GM21825 (cell line): ENCODE data around the gene SIPA1L3.

ENCODE experiments used
- ATAC-seq: cut with Tn5 transposase; IDR thresholded peaks from one replicate; pipeline ENCODE4 v1.9.1; 2021; ENCODE audit warnings: mild to moderate bottlenecking, moderate library complexity; ENCODE audit not compliant: unreplicated experiment

SIPA1L3 gene

GRCh38 chr19:38173291-38174041 lies 266.5 kb downstream of the SIPA1L3 start:
- no peak for ATAC-seq

GRCh38 chr19:38175422-38175821 lies 268.4 kb downstream of the SIPA1L3 start:
- ATAC-seq = no peak

- no peak for ATAC-seq
These were observed 273.1 kb downstream of the SIPA1L3 start for GRCh38 chr19:38180071-38180470.

GRCh38 chr19:38182536-38183210 lies 275.7 kb downstream of the SIPA1L3 start:
- no peak for ATAC-seq

DNA sequence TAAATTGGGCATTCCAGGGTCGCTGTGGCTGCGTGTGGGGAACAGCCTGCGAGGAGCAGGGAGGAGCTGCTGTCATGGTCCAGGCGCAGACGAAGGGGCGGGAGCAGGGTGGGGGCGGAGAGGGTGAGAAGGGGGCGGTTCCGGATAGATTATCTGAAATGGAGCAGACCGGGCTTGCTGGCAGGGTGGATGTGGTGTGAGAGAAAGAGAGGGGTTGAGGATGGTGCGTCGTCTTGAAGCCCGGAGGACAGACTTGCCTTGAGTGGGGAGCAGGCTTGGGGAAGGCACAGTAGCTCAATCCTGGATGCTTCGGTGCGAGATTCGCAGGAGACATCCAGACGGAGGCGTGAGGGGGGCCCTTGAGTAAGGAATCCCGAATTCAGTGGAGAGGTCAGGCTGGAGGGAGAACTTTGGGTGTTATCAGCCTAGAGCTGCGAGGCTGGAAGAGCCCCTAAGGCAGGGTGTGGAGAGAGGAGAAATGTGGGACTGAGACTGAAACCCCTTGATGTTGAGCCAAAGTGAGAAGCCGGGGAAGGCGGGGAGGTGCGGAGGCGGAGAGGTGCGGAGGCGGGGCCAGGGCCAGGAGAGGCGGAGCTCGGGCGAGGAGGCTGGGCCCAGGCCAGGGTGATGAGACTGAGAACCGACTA lies 276.4 kb downstream of the SIPA1L3 start:
- no peak for ATAC-seq

GRCh38 chr19:38184815-38185214 lies 277.8 kb downstream of the SIPA1L3 start:
- ATAC-seq = no peak

DNA sequence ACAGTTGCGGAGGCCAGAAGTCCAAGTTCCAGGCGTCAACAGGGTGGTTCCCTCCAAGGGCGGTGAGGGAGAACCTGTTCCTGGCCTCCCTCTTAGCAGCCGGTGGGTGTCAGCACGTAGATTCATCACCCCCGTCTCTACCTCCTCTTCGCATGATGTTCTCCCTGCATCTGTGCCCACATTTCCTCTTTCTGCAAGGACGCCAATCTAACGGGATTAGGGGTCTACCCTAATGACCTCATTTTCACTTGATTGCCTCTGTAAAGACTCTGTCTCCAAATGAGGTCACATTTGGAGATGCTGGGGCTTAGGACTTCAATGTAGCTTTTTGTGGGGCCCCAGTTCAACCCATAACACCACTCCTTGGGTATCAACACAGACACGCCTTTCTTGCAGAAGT lies 278.6 kb downstream of the SIPA1L3 start:
- no peak for ATAC-seq

DNA sequence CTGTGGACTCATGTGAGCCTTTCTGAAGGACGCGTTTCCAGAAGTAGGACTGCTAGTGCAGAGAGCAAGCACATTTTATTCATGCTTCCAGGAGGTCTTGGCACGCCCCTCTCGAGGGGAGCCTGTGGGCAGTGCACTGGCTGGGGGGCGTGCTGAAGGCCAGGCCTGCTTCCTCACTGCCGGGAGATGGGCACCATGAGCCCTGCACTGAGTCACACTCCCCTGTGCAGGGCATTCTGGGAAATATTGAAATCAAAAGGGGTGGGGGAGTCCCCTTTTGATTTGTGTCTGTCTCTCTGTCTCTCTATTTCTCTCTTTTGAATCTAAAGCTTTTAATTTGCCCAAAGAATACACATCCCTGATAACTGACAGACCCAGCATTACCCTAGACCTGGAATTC lies 283.1 kb downstream of the SIPA1L3 start:
- no peak for ATAC-seq

GRCh38 chr19:38190793-38191192 lies 283.8 kb downstream of the SIPA1L3 start:
- no peak for ATAC-seq

GRCh38 chr19:38191747-38192146 lies 284.7 kb downstream of the SIPA1L3 start:
- ATAC-seq = no peak

- ATAC-seq = no peak
These were observed 286.4 kb downstream of the SIPA1L3 start for GRCh38 chr19:38193445-38193844.

GRCh38 chr19:38194061-38194701 lies 287.2 kb downstream of the SIPA1L3 start:
- ATAC-seq = no peak

DNA sequence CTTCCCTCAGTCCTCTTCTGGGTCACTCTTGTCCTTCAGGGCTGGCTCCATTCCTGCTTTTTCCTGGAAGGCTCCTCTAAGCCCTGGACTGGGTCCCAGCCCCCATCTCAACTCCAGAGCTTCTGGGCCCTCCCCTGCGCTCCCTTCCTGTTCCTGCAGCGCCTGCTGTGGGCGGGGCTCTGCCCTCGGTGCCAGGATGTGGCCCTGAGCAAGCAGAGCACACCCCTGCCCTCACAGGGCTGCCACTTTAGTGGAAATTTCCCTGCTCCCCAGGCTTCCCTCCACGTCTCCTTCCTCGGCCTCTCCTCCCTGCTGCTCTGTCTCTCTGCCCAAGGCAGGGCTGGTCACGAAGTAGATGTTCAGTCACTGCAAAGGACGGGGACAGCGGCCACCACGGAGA lies 288.2 kb downstream of the SIPA1L3 start:
- ATAC-seq = no peak

DNA sequence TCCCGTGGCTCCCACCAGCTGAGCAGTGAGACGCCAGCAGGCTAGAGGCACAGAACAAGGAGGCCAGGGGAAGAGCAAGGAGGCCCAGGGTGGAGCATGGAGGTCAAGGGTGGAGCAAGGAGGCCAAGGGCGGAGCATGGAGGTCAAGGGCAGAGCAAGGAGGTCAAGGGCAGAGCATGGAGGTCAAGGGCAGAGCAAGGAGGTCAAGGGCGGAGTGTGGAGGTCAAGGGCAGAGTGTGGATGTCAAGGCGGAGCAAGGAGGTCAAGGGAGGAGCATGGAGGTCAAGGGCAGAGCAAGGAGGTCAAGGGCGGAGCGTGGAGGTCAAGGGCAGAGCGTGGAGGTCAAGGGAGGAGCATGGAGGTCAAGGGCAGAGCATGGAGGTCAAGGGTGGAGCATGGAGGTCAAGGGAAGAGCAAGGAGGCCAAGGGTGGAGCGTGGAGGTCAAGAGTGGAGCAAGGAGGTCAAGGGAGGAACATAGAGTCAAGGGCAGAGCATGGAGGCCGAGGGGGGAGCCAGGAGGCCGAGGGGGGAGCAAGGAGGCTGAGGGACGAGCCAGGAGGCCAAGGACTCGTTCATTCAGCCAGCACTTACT lies 289.3 kb downstream of the SIPA1L3 start:
- no peak for ATAC-seq

DNA sequence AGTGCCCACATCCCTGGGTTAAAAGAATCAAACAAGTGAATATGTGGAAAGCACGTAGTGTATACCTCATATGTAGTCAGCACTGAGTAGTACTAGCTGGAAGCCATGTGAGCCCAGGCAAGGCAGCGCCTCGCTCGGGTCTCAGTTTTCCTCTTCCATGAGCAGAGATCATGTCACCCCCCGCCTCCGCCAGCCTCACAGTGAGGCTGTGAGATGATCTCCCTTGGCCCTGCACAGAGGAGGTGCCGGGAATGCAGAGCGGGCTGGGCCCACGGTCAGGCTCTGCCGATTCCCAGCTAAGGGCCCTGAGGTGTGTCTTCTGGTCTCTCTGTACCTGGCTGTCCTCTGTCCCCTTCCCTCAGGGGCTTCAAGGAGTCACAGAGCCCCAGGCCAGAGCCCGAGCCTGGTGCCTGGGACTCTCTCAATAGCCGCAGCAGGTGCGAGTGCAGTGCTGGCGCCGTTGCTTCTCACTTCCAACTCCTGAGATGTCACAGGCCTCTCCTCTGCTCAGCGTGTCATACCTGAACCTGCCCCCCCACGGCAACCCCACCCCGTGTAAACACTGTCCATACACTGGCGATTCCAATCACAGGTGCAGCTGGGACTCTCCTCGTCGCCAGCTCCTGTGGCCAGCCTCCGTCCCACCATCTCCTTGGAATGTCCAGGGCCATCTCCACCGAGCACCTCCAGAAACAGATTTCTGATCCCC lies 290.1 kb downstream of the SIPA1L3 start:
- ATAC-seq = no peak

DNA sequence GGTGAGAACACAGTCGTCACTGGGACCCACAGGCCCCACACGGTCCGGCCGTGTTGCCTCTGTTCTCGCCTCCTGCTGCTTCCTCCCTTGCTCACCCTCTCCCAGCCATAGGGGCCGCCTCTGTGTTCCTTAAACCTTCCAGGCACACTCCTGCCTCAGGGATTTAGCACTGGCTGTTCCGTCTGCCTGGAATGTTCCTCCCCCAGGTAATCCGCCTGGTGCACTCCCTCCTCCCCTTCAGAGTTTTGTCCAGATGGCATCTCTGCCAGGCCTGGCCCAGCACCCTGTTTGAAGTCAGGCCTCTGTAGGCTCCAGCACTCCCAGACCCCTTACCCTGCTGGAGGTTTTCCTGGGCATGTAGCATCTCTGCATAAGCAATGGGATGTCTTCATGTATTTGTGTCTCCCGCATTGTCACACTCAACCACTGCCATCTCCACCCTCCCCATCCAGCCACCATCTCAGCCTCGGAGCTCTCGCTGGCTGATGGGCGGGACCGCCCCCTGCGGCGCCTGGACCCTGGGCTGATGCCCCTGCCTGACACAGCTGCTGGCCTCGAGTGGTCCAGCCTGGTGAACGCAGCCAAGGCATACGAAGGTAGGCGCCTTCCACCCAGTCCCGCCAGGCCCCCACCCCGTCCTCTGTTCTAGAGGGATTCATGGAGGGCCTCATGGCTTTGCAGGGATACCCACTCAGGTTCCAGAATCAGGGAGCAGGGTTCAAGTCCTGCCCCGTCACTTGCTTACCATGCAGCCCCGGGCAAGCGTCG lies 291.1 kb downstream of the SIPA1L3 start:
- ATAC-seq = no peak

GRCh38 chr19:38199340-38199739 lies 292.3 kb downstream of the SIPA1L3 start:
- no peak for ATAC-seq

DNA sequence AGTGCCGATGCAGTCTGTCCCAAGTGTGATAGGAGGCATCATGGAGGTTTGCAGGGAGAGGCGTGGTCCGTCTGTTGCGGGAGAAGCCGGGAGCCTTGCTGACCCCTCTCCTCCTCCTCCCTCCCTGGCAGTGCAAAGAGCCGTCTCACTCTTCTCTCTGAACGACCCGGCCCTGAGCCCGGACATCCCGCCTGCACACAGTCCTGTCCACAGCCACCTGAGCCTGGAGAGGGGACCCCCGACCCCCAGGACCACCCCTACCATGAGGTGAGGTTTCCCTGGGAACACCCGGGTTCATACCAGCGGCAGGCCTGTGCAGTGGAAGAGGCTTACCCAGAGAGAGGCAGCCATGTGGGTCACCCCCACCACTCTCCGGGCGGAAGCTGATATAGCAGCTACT lies 294.7 kb downstream of the SIPA1L3 start:
- ATAC-seq = no peak

- ATAC-seq = no peak
These were observed 295.5 kb downstream of the SIPA1L3 start for GRCh38 chr19:38202504-38202903.

GRCh38 chr19:38203197-38203596 lies 296.2 kb downstream of the SIPA1L3 start:
- ATAC-seq = no peak
